Body of pancreas (tissue), 4 donors: ENCODE data around the gene STIMATE. TPM values are rescaled to one million over a fixed set of nuclear protein-coding genes. Genes with fewer than 3 reads are reported as not detected.

ENCODE experiments used
- ATAC-seq: fragments of 150-250 bp; one replicate; pipeline ENCODE4 v1.9.1; 2016
- DNase-seq, 4 donors: peaks; one replicate each; pipeline ENCODE4 v3.0.0-alpha.2; 2019
- H3K27ac ChIP-seq, 4 donors: fragments of 200-600 bp; sonication (generic); 1 replicate in 3 of 4; 2 replicates in 1 of 4; pipeline versions ENCODE4 v1.5.1 to v1.6.1; 2016 to 2019; ENCODE audit warnings: mild to moderate bottlenecking in 1 of 4, mixed read lengths in 1 of 4, moderate library complexity in 1 of 4
- H3K27me3 ChIP-seq, 2 donors: fragments of 200-600 bp; sonication (generic); one replicate each; pipeline ENCODE4 v1.6.0; 2016; ENCODE audit warnings: mild to moderate bottlenecking in 1 of 2
- H3K36me3 ChIP-seq, 2 donors: fragments of 200-600 bp; sonication (generic); replicated peaks in 1 of 2; 2 replicates each; pipeline ENCODE4 v1.5.1; 2016; ENCODE audit warnings: low read depth in 2 of 2; ENCODE audit not compliant: insufficient read depth in 1 of 2
- H3K4me1 ChIP-seq: fragments of 200-600 bp; sonication (generic); one replicate; pipeline ENCODE4 v1.6.0; 2016
- H3K4me3 ChIP-seq, 2 donors: fragments of 200-600 bp; sonication (generic); 1 replicate in 1 of 2; 2 replicates in 1 of 2; pipeline ENCODE4 v1.5.1; 2016 to 2019
- H3K9me3 ChIP-seq, 3 donors: fragments of 200-600 bp; sonication (generic); 1 replicate in 2 of 3; 2 replicates in 1 of 3; pipeline ENCODE4 v1.5.1; 2016
- POLR2A ChIP-seq, 3 donors: fragments of 450-650 bp; IDR thresholded peaks; one replicate each; pipeline ENCODE4 v1.6.1; 2016; ENCODE audit warnings: antibody characterized with exemption in 3 of 3, mild to moderate bottlenecking in 2 of 3
- WGBS, 2 donors: methylation state at CpG; one replicate each; pipeline ENCODE4 v1.1.5; 2017; 5-methylcytosine and 5-hydroxymethylcytosine counted together
- intact Hi-C: fragments of 100-400 bp; cut with DNase I; formaldehyde crosslinking; loops from one replicate; pipeline ENCODE4 v1.15.1; 2023
- total RNA-seq, 2 donors: library from RNA; depleted of rRNA; stranded (reverse); fragments of >200 nt; gene quantifications; one replicate each; pipeline ENCODE4 v1.1.0, GENCODE V29; 2016
- TF ChIP-seq, protein P1 (sequence below), 7 experiments: fragments of 450-650 bp in 4 of 7; fragments of 200-600 bp in 3 of 7; sonication (generic) in 3 of 7; IDR thresholded peaks; one replicate each; pipeline ENCODE4 v1.5.1; 2016 to 2019; ENCODE audit warnings: antibody characterized with exemption in 7 of 7

STIMATE gene
- total RNA-seq, 2 donors from 2014 or later, result 13.0 to 63.0 TPM

- Histone ChIP-seq H3K27me3 (no peaks in the 10 kb centered on the region), H3K36me3 (peaks cover 0 to 2% of the 10 kb centered on the region in 2 donors), H3K9me3 (no peaks in the 10 kb centered on the region), H3K4me1 (peaks cover 36% of the 10 kb centered on the region), H3K4me3 (no peak overlapping the region), H3K27ac (peak overlapping the region; percentile 40 to 76 (median 66))
- DNase-seq (peak; percentile 68 to 84 (median 79)), ATAC-seq (peak; percentile 93)
- intact Hi-C loops, result no loop called here
- TF ChIP-seq, protein P1, sequence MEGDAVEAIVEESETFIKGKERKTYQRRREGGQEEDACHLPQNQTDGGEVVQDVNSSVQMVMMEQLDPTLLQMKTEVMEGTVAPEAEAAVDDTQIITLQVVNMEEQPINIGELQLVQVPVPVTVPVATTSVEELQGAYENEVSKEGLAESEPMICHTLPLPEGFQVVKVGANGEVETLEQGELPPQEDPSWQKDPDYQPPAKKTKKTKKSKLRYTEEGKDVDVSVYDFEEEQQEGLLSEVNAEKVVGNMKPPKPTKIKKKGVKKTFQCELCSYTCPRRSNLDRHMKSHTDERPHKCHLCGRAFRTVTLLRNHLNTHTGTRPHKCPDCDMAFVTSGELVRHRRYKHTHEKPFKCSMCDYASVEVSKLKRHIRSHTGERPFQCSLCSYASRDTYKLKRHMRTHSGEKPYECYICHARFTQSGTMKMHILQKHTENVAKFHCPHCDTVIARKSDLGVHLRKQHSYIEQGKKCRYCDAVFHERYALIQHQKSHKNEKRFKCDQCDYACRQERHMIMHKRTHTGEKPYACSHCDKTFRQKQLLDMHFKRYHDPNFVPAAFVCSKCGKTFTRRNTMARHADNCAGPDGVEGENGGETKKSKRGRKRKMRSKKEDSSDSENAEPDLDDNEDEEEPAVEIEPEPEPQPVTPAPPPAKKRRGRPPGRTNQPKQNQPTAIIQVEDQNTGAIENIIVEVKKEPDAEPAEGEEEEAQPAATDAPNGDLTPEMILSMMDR (IDR thresholded peaks at IDR 0.05), result no peak
- TF ChIP-seq POLR2A (IDR thresholded peaks at IDR 0.05), result peak in 2 of 3 donors; percentile 9 to 11
- WGBS, 2 donors, result 29 to 32% methylated on average over 9 of the region's 9 CpGs
These were observed 15.8 kb upstream of the STIMATE start for GRCh38 chr3:52912885-52913731.

- Histone ChIP-seq H3K9me3 (no peaks in the 10 kb centered on the region), H3K4me1 (peaks cover 36% of the 10 kb centered on the region), H3K36me3 (no peaks in the 10 kb centered on the region), H3K27me3 (no peaks in the 10 kb centered on the region), H3K27ac (peak overlapping the region; percentile 7 to 71 (median 40)), H3K4me3 (no peak overlapping the region)
- TF ChIP-seq, protein P1 (IDR thresholded peaks at IDR 0.05), result no peak
- TF ChIP-seq POLR2A (IDR thresholded peaks at IDR 0.05), result no peak
- DNase-seq (no peak), ATAC-seq (peak; percentile 19)
- intact Hi-C loops, result no loop called here
- WGBS, 2 donors, result 33 to 43% methylated on average over 6 of the region's 6 CpGs
These were observed 13.5 kb upstream of the STIMATE start for GRCh38 chr3:52910823-52911222.

DNA sequence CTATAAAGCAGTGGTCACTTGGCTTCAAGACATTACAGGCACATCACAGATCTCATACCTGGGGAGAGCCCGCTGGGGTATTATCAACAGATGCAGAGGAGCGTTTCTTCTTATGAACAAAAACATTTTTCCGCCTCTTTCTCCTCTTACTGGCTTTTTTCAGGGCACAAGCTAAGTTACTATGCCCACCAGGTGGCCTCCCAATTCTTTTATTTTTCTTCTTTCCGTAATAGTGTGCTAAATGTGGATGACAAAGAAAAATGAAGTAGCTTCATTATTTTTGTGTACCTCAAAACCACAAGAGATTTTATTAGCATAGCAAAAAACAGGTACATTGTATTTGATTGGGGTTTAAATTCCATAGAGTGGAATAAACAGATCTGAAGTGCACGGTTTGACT lies 10.1 kb upstream of the STIMATE start:
- Histone ChIP-seq H3K27me3 (no peaks in the 10 kb centered on the region), H3K4me1 (peaks cover 37% of the 10 kb centered on the region), H3K9me3 (no peaks in the 10 kb centered on the region), H3K27ac (no peak overlapping the region), H3K36me3 (no peaks in the 10 kb centered on the region), H3K4me3 (no peak overlapping the region)
- ATAC-seq (no peak), DNase-seq (no peak)
- no peak for TF ChIP-seq POLR2A (IDR thresholded peaks at IDR 0.05)
- 86 to 89% methylated on average over 5 of the region's 5 CpGs for WGBS, 2 donors
- intact Hi-C loops, result no loop called here

DNA sequence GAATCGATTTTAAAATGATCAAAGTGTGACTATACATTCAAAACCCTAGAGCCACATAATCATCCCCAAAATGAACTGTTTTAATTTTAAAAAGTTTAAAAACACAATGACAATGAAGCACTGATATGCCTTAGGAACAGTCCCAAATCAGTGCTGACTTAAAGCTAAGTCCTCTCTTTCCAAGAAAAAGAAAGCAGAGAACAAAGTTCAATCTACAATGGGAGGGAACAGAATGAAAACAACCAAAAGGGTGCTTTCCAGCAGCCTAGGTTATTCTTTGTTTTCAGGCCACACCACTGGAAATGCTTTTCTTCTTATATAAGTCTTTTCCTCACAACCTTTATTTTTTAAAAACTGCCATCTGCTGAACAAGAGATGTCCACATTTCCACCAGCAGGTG lies 7.2 kb upstream of the STIMATE start:
- TF ChIP-seq POLR2A (IDR thresholded peaks at IDR 0.05), result no peak
- TF ChIP-seq, protein P1 (IDR thresholded peaks at IDR 0.05), result no peak

GRCh38 chr3:52904000-52904399 lies 6.7 kb upstream of the STIMATE start:
- intact Hi-C loops, result no loop called here
- ATAC-seq, result no peak
- Histone ChIP-seq H3K4me3 (no peak overlapping the region), H3K27ac (peak overlapping the region in 1 of 4 donors; percentile 1), H3K36me3 (no peaks in the 10 kb centered on the region), H3K4me1 (peaks cover 13% of the 10 kb centered on the region), H3K27me3 (no peaks in the 10 kb centered on the region), H3K9me3 (no peaks in the 10 kb centered on the region)
- DNase-seq, result no peak
- no peak for TF ChIP-seq POLR2A (IDR thresholded peaks at IDR 0.05)
- TF ChIP-seq, protein P1 (IDR thresholded peaks at IDR 0.05), result no peak
- 52 to 57% methylated on average over 3 of the region's 3 CpGs for WGBS, 2 donors

More for the DNA sequence above, 7.2 kb upstream of the STIMATE start:
- Histone ChIP-seq H3K4me1 (peaks cover 13% of the 10 kb centered on the region), H3K27me3 (no peaks in the 10 kb centered on the region), H3K9me3 (no peaks in the 10 kb centered on the region), H3K36me3 (no peaks in the 10 kb centered on the region), H3K27ac (no peak overlapping the region), H3K4me3 (no peak overlapping the region)
- no peak for DNase-seq
- no peak for ATAC-seq
- WGBS, 2 donors, result 36 to 57% methylated on average over 1 of the region's 1 CpG
- intact Hi-C loops, result no loop called here
